GM12864 (cell line): ENCODE results near the gene KCNK15.

ENCODE experiments used
- DNase-seq: peaks from one replicate; pipeline ENCODE4 v3.0.0-alpha.2; 2011; ENCODE audit warnings: low read depth
- H3K4me3 ChIP-seq: 2 replicates; pipeline ENCODE4 v1.5.1; 2011; ENCODE audit warnings: mild to moderate bottlenecking, low read depth, low read length, control low read depth
- TF ChIP-seq, protein P1 (sequence below): IDR thresholded peaks from 2 replicates; pipeline ENCODE4 v1.5.1; 2011; ENCODE audit warnings: low read depth, mild to moderate bottlenecking, moderate library complexity, low read length, control low read depth, inconsistent platforms; ENCODE audit errors: missing control alignments

KCNK15 gene

GRCh38 chr20:44735816-44736169 lies 9.9 kb upstream of the KCNK15 start:
- DNase-seq, result no peak
- no peak overlapping the region for H3K4me3 ChIP-seq
- TF ChIP-seq, protein P1, sequence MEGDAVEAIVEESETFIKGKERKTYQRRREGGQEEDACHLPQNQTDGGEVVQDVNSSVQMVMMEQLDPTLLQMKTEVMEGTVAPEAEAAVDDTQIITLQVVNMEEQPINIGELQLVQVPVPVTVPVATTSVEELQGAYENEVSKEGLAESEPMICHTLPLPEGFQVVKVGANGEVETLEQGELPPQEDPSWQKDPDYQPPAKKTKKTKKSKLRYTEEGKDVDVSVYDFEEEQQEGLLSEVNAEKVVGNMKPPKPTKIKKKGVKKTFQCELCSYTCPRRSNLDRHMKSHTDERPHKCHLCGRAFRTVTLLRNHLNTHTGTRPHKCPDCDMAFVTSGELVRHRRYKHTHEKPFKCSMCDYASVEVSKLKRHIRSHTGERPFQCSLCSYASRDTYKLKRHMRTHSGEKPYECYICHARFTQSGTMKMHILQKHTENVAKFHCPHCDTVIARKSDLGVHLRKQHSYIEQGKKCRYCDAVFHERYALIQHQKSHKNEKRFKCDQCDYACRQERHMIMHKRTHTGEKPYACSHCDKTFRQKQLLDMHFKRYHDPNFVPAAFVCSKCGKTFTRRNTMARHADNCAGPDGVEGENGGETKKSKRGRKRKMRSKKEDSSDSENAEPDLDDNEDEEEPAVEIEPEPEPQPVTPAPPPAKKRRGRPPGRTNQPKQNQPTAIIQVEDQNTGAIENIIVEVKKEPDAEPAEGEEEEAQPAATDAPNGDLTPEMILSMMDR, result no peak

DNA sequence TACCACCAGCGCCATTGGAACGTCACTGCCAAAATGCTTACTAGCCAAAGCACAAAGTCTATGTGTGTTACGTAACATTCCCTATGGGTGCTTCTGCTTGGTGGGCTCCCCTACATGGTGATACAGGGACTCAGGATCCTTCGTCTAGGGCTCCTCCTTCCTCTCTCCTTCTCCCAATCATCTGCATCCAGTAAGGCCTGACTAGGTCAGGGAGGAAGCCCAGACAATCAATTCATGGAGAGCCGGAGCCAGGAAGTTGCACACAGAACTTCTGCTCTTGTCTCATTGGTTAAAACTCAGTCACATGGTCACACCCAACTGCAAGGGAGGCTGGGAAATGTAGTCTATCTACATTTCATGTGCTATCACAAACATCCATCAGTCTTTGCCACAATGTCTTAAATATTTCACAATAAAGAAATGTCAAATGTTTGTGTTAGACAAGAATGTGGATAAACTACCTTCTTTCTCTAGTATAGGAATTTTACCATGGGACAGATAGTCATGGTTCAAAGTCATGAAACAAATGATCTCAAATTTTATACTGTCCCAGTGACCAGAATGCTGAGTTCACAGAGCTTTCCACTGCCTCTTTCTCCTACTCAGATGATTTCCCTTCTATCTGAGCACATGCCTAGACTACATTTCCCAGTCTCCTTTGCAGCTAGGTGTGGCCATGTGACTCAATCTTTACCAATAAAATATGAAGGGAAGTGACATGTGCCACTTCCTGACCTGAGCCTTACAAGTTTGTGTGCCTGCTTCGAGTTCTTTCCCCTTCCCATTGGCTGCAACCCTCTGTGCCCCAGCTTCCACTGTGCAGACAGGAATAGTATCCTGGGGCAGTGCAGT lies 9.3 kb upstream of the KCNK15 start:
- DNase-seq, result peak; percentile 29
- TF ChIP-seq, protein P1, result no peak
- no peak overlapping the region for H3K4me3 ChIP-seq

GRCh38 chr20:44737116-44737515 lies 8.5 kb upstream of the KCNK15 start:
- TF ChIP-seq, protein P1, result no peak
- no peak for DNase-seq
- no peak overlapping the region for H3K4me3 ChIP-seq

DNA sequence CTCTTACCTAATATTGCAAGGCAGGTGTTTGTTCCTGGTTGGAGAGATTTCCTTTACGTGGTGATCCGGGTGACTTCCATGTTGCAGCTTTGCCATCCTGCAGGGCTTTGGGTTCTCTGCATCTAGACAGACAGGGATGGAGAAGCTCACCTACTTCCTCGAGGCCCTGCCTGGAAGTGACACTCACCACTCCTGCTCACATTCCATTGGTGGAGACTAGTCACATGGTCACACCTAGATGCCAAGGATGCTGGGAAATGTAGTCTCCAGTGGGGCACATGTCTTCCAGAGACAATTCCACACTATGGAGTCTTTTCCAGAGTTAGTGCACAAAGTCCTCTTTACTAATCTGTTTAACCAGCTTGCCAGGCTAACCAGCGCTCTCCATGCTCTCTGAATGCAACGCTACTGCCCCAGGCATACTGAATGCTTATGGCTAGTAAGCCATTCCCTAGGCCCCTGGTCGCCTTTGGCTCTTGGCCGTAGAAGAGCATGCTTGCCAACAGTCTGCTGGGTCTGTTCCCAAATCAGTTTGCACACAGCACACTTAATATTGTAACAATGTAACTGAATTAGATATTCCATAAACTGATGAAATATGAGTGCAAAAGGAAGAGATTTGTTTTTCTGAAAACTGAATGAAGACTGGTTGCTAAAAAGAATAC lies 6.7 kb upstream of the KCNK15 start:
- peak; percentile 46 for DNase-seq
- TF ChIP-seq, protein P1, result no peak
- no peak overlapping the region for H3K4me3 ChIP-seq

- H3K4me3 ChIP-seq, result no peak overlapping the region
- no peak for DNase-seq
- TF ChIP-seq, protein P1, result no peak
Measured at GRCh38 chr20:44739942-44740341, 5.7 kb upstream of the KCNK15 start.

GRCh38 chr20:44742304-44743079 lies 3.2 kb upstream of the KCNK15 start:
- TF ChIP-seq, protein P1, result no peak

More at GRCh38 chr20:44742304-44743079, 3.2 kb upstream of the KCNK15 start:
- H3K4me3 ChIP-seq, result no peak overlapping the region
- no peak for DNase-seq
